ENCODE measurements around the gene WDR18.

Gene WDR18

DNA sequence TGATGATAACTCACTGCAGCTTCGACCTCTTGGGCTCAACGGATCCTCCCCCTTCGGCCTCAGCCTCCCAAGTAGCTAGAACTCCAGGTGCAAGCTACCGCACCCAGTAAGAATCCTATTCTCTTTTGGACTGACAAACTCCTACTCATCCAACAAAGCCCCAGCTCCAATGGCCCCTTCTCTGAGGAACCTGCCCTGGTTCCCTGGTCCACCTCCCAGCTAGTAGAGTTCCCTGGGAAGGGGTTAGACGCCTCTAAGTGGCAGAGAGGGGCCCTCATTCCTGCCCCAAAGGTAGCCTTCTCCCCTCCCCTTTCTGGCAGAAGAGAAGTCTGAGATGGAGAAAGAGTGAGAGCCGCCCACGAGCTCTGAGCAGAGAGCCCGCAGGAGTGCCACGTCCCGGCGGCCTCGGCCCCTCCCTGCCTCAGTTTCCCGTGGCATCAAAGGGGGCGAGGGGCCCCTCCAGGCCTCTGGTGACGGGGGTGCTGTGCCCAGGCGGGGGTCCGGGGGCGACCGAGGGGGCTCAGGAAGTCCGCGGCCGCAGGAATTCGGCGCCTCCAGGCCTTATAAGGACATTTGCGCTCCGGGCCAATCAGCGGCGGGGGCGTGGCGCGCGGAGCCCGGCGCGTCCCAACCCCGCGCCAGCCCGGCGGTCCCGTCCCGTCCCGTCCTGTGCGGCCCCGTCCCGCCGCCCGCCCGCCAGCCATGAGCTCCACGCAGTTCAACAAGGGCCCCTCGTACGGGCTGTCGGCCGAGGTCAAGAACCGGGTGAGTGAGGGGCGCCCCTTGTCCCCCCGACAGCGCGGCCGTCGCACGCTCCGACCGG lies 42.0 kb downstream of the WDR18 start, which contains the start of gene CNN2:
Gene CNN2, plus strand, starts transcription at position 649 of the 823 bp plus-strand sequence. Its CDS starts 54 bp downstream, at position 703.
- Histone ChIP-seq H3K27me3 (no peaks in the 10 kb centered on the region), H3K4me1 (peaks cover 0 to 62% (median 42%) of the 10 kb centered on the region in 4 donors), H3K36me3 (peaks cover 0 to 15% (median 0%) of the 10 kb centered on the region in 3 donors), H3K9me3 (no peaks in the 10 kb centered on the region), H3K27ac (peak within 1 kb of the TSS; percentile 98 to 99), H3K4me3 (peak within 1 kb of the TSS; percentile 81 to 94)
- TF ChIP-seq CTCF (IDR thresholded peaks at IDR 0.05): no peak
- DNase-seq: peak; percentile 77 to 92
- intact Hi-C loops (cut with DNase I; ENCODE audit: low total_unique reads): no loop called here

GRCh38 chr19:1026783-1027649 lies 42.9 kb downstream of the WDR18 start:
- DNase-seq: no peak
- H3K27ac ChIP-seq: peak overlapping the region; percentile 98 to 99
- intact Hi-C loops (cut with DNase I; ENCODE audit: low total_unique reads): no loop called here
- H3K9me3 ChIP-seq: no peaks in the 10 kb centered on the region
- no peak for TF ChIP-seq CTCF (IDR thresholded peaks at IDR 0.05)
- H3K4me1 ChIP-seq: peaks cover 0 to 56% (median 38%) of the 10 kb centered on the region in 4 donors
- H3K36me3 ChIP-seq: peaks cover 5 to 23% (median 5%) of the 10 kb centered on the region in 3 donors
- peak overlapping the region; percentile 81 to 94 for H3K4me3 ChIP-seq
- H3K27me3 ChIP-seq: no peaks in the 10 kb centered on the region

- peak overlapping the region; percentile 98 to 99 for H3K27ac ChIP-seq
- no peaks in the 10 kb centered on the region for H3K9me3 ChIP-seq
- peak overlapping the region; percentile 81 to 94 for H3K4me3 ChIP-seq
- no peaks in the 10 kb centered on the region for H3K27me3 ChIP-seq
- peaks cover 0 to 49% (median 31%) of the 10 kb centered on the region in 4 donors for H3K4me1 ChIP-seq
- intact Hi-C loops (cut with DNase I; ENCODE audit: low total_unique reads): no loop called here
- no peak for DNase-seq
- no peak for TF ChIP-seq CTCF (IDR thresholded peaks at IDR 0.05)
- peaks cover 12 to 30% (median 12%) of the 10 kb centered on the region in 3 donors for H3K36me3 ChIP-seq
These were observed 43.5 kb downstream of the WDR18 start for GRCh38 chr19:1027650-1028061.

DNA sequence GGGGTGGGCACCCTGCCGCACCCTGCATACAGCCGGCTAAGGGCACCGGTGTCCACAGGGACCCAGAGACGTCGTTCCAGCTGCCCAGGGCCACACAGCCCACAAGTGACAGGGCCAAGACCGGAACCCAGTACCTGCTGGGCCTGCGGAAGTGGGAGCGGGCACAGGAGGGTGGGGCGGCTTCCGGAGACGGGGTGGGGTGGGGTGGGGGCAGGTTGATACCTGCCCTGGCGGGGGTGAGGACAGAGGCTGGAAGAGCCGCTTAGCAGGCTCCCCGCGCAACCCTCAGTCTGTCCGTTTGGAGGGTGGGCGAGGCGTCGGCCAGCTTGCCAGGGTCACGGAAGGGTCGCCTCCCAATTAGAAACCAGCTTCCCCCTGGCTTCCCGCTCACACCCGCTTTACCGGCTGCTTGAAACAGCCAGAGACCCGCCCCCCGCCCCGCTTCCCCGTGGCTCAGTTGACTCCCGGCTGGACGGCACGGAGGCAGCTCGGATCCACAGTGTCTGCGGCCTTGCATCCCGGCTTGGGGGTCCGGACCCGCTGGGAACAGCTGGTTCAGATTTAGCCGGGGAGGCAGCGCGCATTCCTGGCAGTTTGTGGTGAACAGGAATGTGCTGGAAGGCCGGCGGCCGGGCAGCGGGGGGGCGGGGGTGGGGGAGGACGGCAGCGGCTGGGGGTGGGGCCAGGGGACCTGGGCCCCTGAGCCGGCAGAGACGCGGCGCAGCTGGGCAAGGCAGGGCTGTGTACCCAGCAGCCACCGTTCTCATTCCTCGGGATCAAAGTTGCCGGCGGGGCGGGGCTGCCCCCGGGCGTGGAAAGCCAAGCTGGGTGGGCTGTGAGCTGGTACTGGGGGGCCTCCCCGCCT lies 44.1 kb downstream of the WDR18 start:
- TF ChIP-seq CTCF (IDR thresholded peaks at IDR 0.05): no peak

More for the DNA sequence above, 44.1 kb downstream of the WDR18 start:
- Histone ChIP-seq H3K4me3 (peak overlapping the region; percentile 81 to 94), H3K36me3 (peaks cover 18 to 36% (median 18%) of the 10 kb centered on the region in 3 donors), H3K27ac (peak overlapping the region; percentile 98 to 99), H3K4me1 (peaks cover 0 to 43% (median 28%) of the 10 kb centered on the region in 4 donors), H3K27me3 (no peaks in the 10 kb centered on the region), H3K9me3 (no peaks in the 10 kb centered on the region)
- DNase-seq: peak; percentile 67 to 88
- intact Hi-C loops (cut with DNase I; ENCODE audit: low total_unique reads): no loop called here
